Peyer's patch (tissue), 4 donors: ENCODE results near the gene C9orf43. TPM values are rescaled to one million over a fixed set of nuclear protein-coding genes. Genes with fewer than 3 reads are reported as not detected.

Experiments used
- DNase-seq, 3 donors: peaks; one replicate each; pipeline ENCODE4 v3.0.0-alpha.2; 2017 to 2019
- H3K27ac ChIP-seq, 4 donors: fragments of 200-600 bp; sonication (generic); one replicate each; pipeline ENCODE4 v1.5.1; 2016 to 2019
- H3K27me3 ChIP-seq, 2 donors: fragments of 200-600 bp; sonication (generic); one replicate each; pipeline ENCODE4 v1.5.1; 2019
- H3K36me3 ChIP-seq, 3 donors: fragments of 200-600 bp; sonication (generic); one replicate each; pipeline ENCODE4 v1.5.1; 2016 to 2019
- H3K4me1 ChIP-seq, 4 donors: fragments of 200-600 bp; sonication (generic); one replicate each; pipeline ENCODE4 v1.5.1; 2016 to 2019
- H3K4me3 ChIP-seq, 4 donors: fragments of 200-600 bp; sonication (generic); 1 replicate in 3 of 4; 2 replicates in 1 of 4; pipeline ENCODE4 v1.5.1; 2016 to 2019; ENCODE audit warnings: mild to moderate bottlenecking in 1 of 4
- H3K9me3 ChIP-seq, 4 donors: fragments of 200-600 bp; sonication (generic); one replicate each; pipeline ENCODE4 v1.5.1; 2016 to 2019; ENCODE audit warnings: mild to moderate bottlenecking in 1 of 4
- CTCF ChIP-seq, 6 experiments: fragments of 450-650 bp in 4 of 6; fragments of 200-600 bp in 2 of 6; sonication (generic) in 1 of 6; IDR thresholded peaks; one replicate each; pipeline ENCODE4 v1.5.1; 2017 to 2019; ENCODE audit warnings: antibody characterized with exemption in 6 of 6, mild to moderate bottlenecking in 3 of 6, moderate library complexity in 1 of 6
- POLR2A ChIP-seq, 2 donors: fragments of 450-650 bp; IDR thresholded peaks; one replicate each; pipeline ENCODE4 v1.5.1; 2017; ENCODE audit warnings: antibody characterized with exemption in 2 of 2, mild to moderate bottlenecking in 2 of 2, moderate library complexity in 2 of 2
- total RNA-seq, 4 donors: library from RNA; depleted of rRNA; stranded (reverse); fragments of >200 nt; gene quantifications; one replicate each; pipeline ENCODE4 v1.1.0, GENCODE V29; 2016

The C9orf43 gene
- total RNA-seq, 4 donors from 2014 or later = 1.1 to 5.0 (median 1.2) TPM; not detected in 1

- Histone ChIP-seq H3K4me3 (peak within 1 kb of the TSS in 3 of 4 donors; percentile 34 to 62 (median 61)), H3K27ac (peak within 1 kb of the TSS in 3 of 4 donors; percentile 46 to 58 (median 52)), H3K9me3 (no peaks in the 10 kb centered on the region), H3K36me3 (no peaks in the 10 kb centered on the region), H3K4me1 (peaks cover 0 to 9% (median 0%) of the 10 kb centered on the region in 4 donors), H3K27me3 (no peaks in the 10 kb centered on the region)
- peak in 2 of 3 donors; percentile 80 to 85 for DNase-seq
- peak; percentile 11 to 54 for TF ChIP-seq POLR2A (IDR thresholded peaks at IDR 0.05)
- peak in 1 of 6 experiments; percentile 31 for TF ChIP-seq CTCF (IDR thresholded peaks at IDR 0.05)
These were observed 53.1 kb downstream of the C9orf43 start, which contains the start of gene RGS3 for GRCh38 chr9:113463418-113464285. Gene RGS3 (plus strand): TSS chr9:113463727. CDS start chr9:113463803, 76 bp downstream.

GRCh38 chr9:113464286-113464660 lies 53.7 kb downstream of the C9orf43 start:
- Histone ChIP-seq H3K27ac (peak overlapping the region in 3 of 4 donors; percentile 46 to 58 (median 52)), H3K4me3 (peak overlapping the region in 3 of 4 donors; percentile 34 to 62 (median 61)), H3K36me3 (no peaks in the 10 kb centered on the region), H3K4me1 (peaks cover 0 to 9% (median 0%) of the 10 kb centered on the region in 4 donors), H3K9me3 (no peaks in the 10 kb centered on the region), H3K27me3 (no peaks in the 10 kb centered on the region)
- no peak for DNase-seq
- TF ChIP-seq POLR2A (IDR thresholded peaks at IDR 0.05) (no peak), CTCF (IDR thresholded peaks at IDR 0.05) (no peak)

- no peak for TF ChIP-seq CTCF (IDR thresholded peaks at IDR 0.05)
- TF ChIP-seq POLR2A (IDR thresholded peaks at IDR 0.05) = no peak
- H3K27me3 ChIP-seq = no peaks in the 10 kb centered on the region
- H3K27ac ChIP-seq = no peak overlapping the region
- H3K4me1 ChIP-seq = peaks cover 0 to 9% (median 0%) of the 10 kb centered on the region in 4 donors
- no peaks in the 10 kb centered on the region for H3K36me3 ChIP-seq
- no peaks in the 10 kb centered on the region for H3K9me3 ChIP-seq
- no peak for DNase-seq
- no peak overlapping the region for H3K4me3 ChIP-seq
These were observed 55.1 kb downstream of the C9orf43 start for GRCh38 chr9:113465599-113466140.

- TF ChIP-seq POLR2A (IDR thresholded peaks at IDR 0.05) (no peak), CTCF (IDR thresholded peaks at IDR 0.05) (no peak)
- peaks cover 0 to 9% (median 0%) of the 10 kb centered on the region in 4 donors for H3K4me1 ChIP-seq
- DNase-seq = no peak
- no peaks in the 10 kb centered on the region for H3K27me3 ChIP-seq
- H3K27ac ChIP-seq = no peak overlapping the region
- H3K36me3 ChIP-seq = no peaks in the 10 kb centered on the region
- H3K9me3 ChIP-seq = no peaks in the 10 kb centered on the region
- no peak overlapping the region for H3K4me3 ChIP-seq
These were observed 56.6 kb downstream of the C9orf43 start for GRCh38 chr9:113467183-113467582.

GRCh38 chr9:113468716-113469448 lies 58.3 kb downstream of the C9orf43 start:
- no peaks in the 10 kb centered on the region for H3K9me3 ChIP-seq
- TF ChIP-seq POLR2A (IDR thresholded peaks at IDR 0.05) = no peak
- no peak for TF ChIP-seq CTCF (IDR thresholded peaks at IDR 0.05)
- no peak for DNase-seq
- no peaks in the 10 kb centered on the region for H3K36me3 ChIP-seq
- H3K4me3 ChIP-seq = no peak overlapping the region
- no peaks in the 10 kb centered on the region for H3K27me3 ChIP-seq
- peaks cover 0 to 9% (median 0%) of the 10 kb centered on the region in 4 donors for H3K4me1 ChIP-seq
- no peak overlapping the region for H3K27ac ChIP-seq
